ENCODE data around the gene PLEKHA1. TPM values are rescaled to one million over a fixed set of nuclear protein-coding genes. Genes with fewer than 3 reads are reported as not detected.

PLEKHA1 gene
- total RNA-seq, 1 donor from 2014 or later, result 3.5 TPM

- peak; percentile 33 for DNase-seq
- Mint-ChIP-seq H3K27me3 (peaks cover 67% of the 10 kb centered on the region), H3K9me3 (peaks cover 5% of the 10 kb centered on the region), H3K4me1 (peaks cover 19% of the 10 kb centered on the region), H3K4me3 (no peak overlapping the region), H3K36me3 (ENCODE audit: low read depth) (no peaks in the 10 kb centered on the region), H3K27ac (no peak overlapping the region)
- intact Hi-C loops (cut with micrococcal nuclease), result loop anchor here (10.0 kb wide), 3 partner anchors 498 to 622 kb away; partner anchors contain the start of genes C10orf88 and FAM24B
Observed at GRCh38 chr10:122376364-122376961, 2.0 kb downstream of the PLEKHA1 start.

- Mint-ChIP-seq H3K27me3 (peaks cover 52% of the 10 kb centered on the region), H3K27ac (no peak overlapping the region), H3K36me3 (ENCODE audit: low read depth) (no peaks in the 10 kb centered on the region), H3K9me3 (peaks cover 8% of the 10 kb centered on the region), H3K4me1 (peaks cover 14% of the 10 kb centered on the region), H3K4me3 (no peak overlapping the region)
- DNase-seq, result peak; percentile 38
- intact Hi-C loops (cut with micrococcal nuclease), result loop anchor here (10.0 kb wide), 3 partner anchors 496 to 624 kb away; partner anchors contain the start of genes C10orf88 and FAM24B
Observed at GRCh38 chr10:122379041-122379440, 4.5 kb downstream of the PLEKHA1 start.

- intact Hi-C loops (cut with micrococcal nuclease), result loop anchor here (10.0 kb wide), 3 partner anchors 495 to 625 kb away; partner anchors contain the start of genes C10orf88 and FAM24B
- no peak overlapping the region for H3K4me3 Mint-ChIP-seq
Observed at GRCh38 chr10:122379537-122379936, 5.0 kb downstream of the PLEKHA1 start.

GRCh38 chr10:122380703-122381102 lies 6.2 kb downstream of the PLEKHA1 start:
- H3K36me3 Mint-ChIP-seq (ENCODE audit: low read depth), result no peaks in the 10 kb centered on the region
- H3K27ac Mint-ChIP-seq, result no peak overlapping the region
- intact Hi-C loops (cut with micrococcal nuclease), result no loop called here
- H3K4me1 Mint-ChIP-seq, result peaks cover 6% of the 10 kb centered on the region
- DNase-seq, result no peak
- H3K4me3 Mint-ChIP-seq, result no peak overlapping the region
- peaks cover 8% of the 10 kb centered on the region for H3K9me3 Mint-ChIP-seq
- peaks cover 44% of the 10 kb centered on the region for H3K27me3 Mint-ChIP-seq

More at GRCh38 chr10:122379537-122379936, 5.0 kb downstream of the PLEKHA1 start:
- H3K27me3 Mint-ChIP-seq, result peaks cover 50% of the 10 kb centered on the region
- no peak for DNase-seq
- H3K4me1 Mint-ChIP-seq, result peaks cover 12% of the 10 kb centered on the region
- H3K36me3 Mint-ChIP-seq (ENCODE audit: low read depth), result no peaks in the 10 kb centered on the region
- peaks cover 8% of the 10 kb centered on the region for H3K9me3 Mint-ChIP-seq
- H3K27ac Mint-ChIP-seq, result no peak overlapping the region

GRCh38 chr10:122381680-122382079 lies 7.2 kb downstream of the PLEKHA1 start:
- Mint-ChIP-seq H3K4me1 (peaks cover 4% of the 10 kb centered on the region), H3K27ac (no peak overlapping the region)
- intact Hi-C loops (cut with micrococcal nuclease), result no loop called here

GRCh38 chr10:122386514-122386913 lies 12.0 kb downstream of the PLEKHA1 start:
- peaks cover 6% of the 10 kb centered on the region for H3K4me1 Mint-ChIP-seq
- no peak for DNase-seq
- peaks cover 2% of the 10 kb centered on the region for H3K9me3 Mint-ChIP-seq
- peaks cover 29% of the 10 kb centered on the region for H3K27me3 Mint-ChIP-seq
- no peak overlapping the region for H3K27ac Mint-ChIP-seq
- peaks cover 2% of the 10 kb centered on the region for H3K36me3 Mint-ChIP-seq (ENCODE audit: low read depth)
- H3K4me3 Mint-ChIP-seq, result no peak overlapping the region
- intact Hi-C loops (cut with micrococcal nuclease), result no loop called here

More at GRCh38 chr10:122381680-122382079, 7.2 kb downstream of the PLEKHA1 start:
- Mint-ChIP-seq H3K4me3 (no peak overlapping the region), H3K9me3 (peaks cover 8% of the 10 kb centered on the region), H3K27me3 (peaks cover 43% of the 10 kb centered on the region), H3K36me3 (ENCODE audit: low read depth) (no peaks in the 10 kb centered on the region)
- DNase-seq, result no peak

- Mint-ChIP-seq H3K27me3 (peaks cover 27% of the 10 kb centered on the region), H3K9me3 (no peaks in the 10 kb centered on the region), H3K36me3 (ENCODE audit: low read depth) (peaks cover 2% of the 10 kb centered on the region), H3K27ac (no peak overlapping the region), H3K4me1 (peaks cover 4% of the 10 kb centered on the region), H3K4me3 (no peak overlapping the region)
- intact Hi-C loops (cut with micrococcal nuclease), result no loop called here
- no peak for DNase-seq
Observed at GRCh38 chr10:122387572-122387971, 13.1 kb downstream of the PLEKHA1 start.

- Mint-ChIP-seq H3K27me3 (peaks cover 27% of the 10 kb centered on the region), H3K36me3 (ENCODE audit: low read depth) (peaks cover 2% of the 10 kb centered on the region), H3K4me3 (no peak overlapping the region), H3K9me3 (no peaks in the 10 kb centered on the region), H3K27ac (no peak overlapping the region), H3K4me1 (peaks cover 4% of the 10 kb centered on the region)
- no peak for DNase-seq
- intact Hi-C loops (cut with micrococcal nuclease), result loop anchor here (1.0 kb wide), 1 partner anchor 13 kb away; no protein-coding TSS in a partner anchor
Observed at GRCh38 chr10:122388287-122388997, 13.9 kb downstream of the PLEKHA1 start.

GRCh38 chr10:122390271-122390670 lies 15.8 kb downstream of the PLEKHA1 start:
- intact Hi-C loops (cut with micrococcal nuclease), result no loop called here
- H3K27me3 Mint-ChIP-seq, result peaks cover 24% of the 10 kb centered on the region
- H3K9me3 Mint-ChIP-seq, result no peaks in the 10 kb centered on the region
- H3K27ac Mint-ChIP-seq, result no peak overlapping the region
- no peak overlapping the region for H3K4me3 Mint-ChIP-seq
- peaks cover 4% of the 10 kb centered on the region for H3K4me1 Mint-ChIP-seq
- no peak for DNase-seq
- peaks cover 5% of the 10 kb centered on the region for H3K36me3 Mint-ChIP-seq (ENCODE audit: low read depth)

- Mint-ChIP-seq H3K27me3 (peaks cover 24% of the 10 kb centered on the region), H3K9me3 (no peaks in the 10 kb centered on the region), H3K36me3 (ENCODE audit: low read depth) (peaks cover 6% of the 10 kb centered on the region), H3K4me3 (no peak overlapping the region), H3K27ac (no peak overlapping the region), H3K4me1 (peaks cover 4% of the 10 kb centered on the region)
- intact Hi-C loops (cut with micrococcal nuclease), result no loop called here
- no peak for DNase-seq
Observed at GRCh38 chr10:122390679-122391078, 16.2 kb downstream of the PLEKHA1 start.

GRCh38 chr10:122391875-122392274 lies 17.4 kb downstream of the PLEKHA1 start:
- intact Hi-C loops (cut with micrococcal nuclease), result no loop called here

GRCh38 chr10:122392835-122393234 lies 18.3 kb downstream of the PLEKHA1 start:
- H3K4me1 Mint-ChIP-seq, result peaks cover 4% of the 10 kb centered on the region
- peaks cover 18% of the 10 kb centered on the region for H3K27me3 Mint-ChIP-seq
- no peak overlapping the region for H3K4me3 Mint-ChIP-seq
- H3K9me3 Mint-ChIP-seq, result no peaks in the 10 kb centered on the region
- peaks cover 10% of the 10 kb centered on the region for H3K36me3 Mint-ChIP-seq (ENCODE audit: low read depth)
- no peak for DNase-seq
- intact Hi-C loops (cut with micrococcal nuclease), result no loop called here
- H3K27ac Mint-ChIP-seq, result no peak overlapping the region

More at GRCh38 chr10:122391875-122392274, 17.4 kb downstream of the PLEKHA1 start:
- Mint-ChIP-seq H3K27ac (no peak overlapping the region), H3K4me1 (peaks cover 4% of the 10 kb centered on the region), H3K27me3 (peaks cover 19% of the 10 kb centered on the region), H3K4me3 (no peak overlapping the region), H3K36me3 (ENCODE audit: low read depth) (peaks cover 7% of the 10 kb centered on the region), H3K9me3 (no peaks in the 10 kb centered on the region)
- DNase-seq, result no peak

- Mint-ChIP-seq H3K36me3 (ENCODE audit: low read depth) (peaks cover 10% of the 10 kb centered on the region), H3K27ac (no peak overlapping the region), H3K4me3 (no peak overlapping the region), H3K9me3 (no peaks in the 10 kb centered on the region), H3K27me3 (peaks cover 15% of the 10 kb centered on the region), H3K4me1 (peaks cover 4% of the 10 kb centered on the region)
- DNase-seq, result no peak
- intact Hi-C loops (cut with micrococcal nuclease), result no loop called here
Observed at GRCh38 chr10:122393288-122393687, 18.8 kb downstream of the PLEKHA1 start.

- Mint-ChIP-seq H3K9me3 (no peaks in the 10 kb centered on the region), H3K27me3 (peaks cover 3% of the 10 kb centered on the region), H3K27ac (no peak overlapping the region), H3K4me3 (no peak overlapping the region), H3K4me1 (peaks cover 8% of the 10 kb centered on the region), H3K36me3 (ENCODE audit: low read depth) (peaks cover 4% of the 10 kb centered on the region)
- DNase-seq, result no peak
- intact Hi-C loops (cut with micrococcal nuclease), result no loop called here
Observed at GRCh38 chr10:122402548-122403131, 28.1 kb downstream of the PLEKHA1 start.
